Endothelial cell of umbilical vein (primary cell): ENCODE measurements around the gene CNRIP1. TPM values are rescaled to one million over a fixed set of nuclear protein-coding genes. Genes with fewer than 3 reads are reported as not detected.

Experiments used
- BruUV-seq: library from RNA; stranded (reverse); fragments of 400-500 nt; replicated peaks from 2 replicates; lab custom pipeline; 2021; lab: Mats Ljungman, UMichigan
- CTCF ChIA-PET: fragments of 300-600, 350-600 bp; sonication (Branson Sonifier 250); formaldehyde crosslinking; loops from one replicate; lab custom pipeline; 2021; ENCODE audit warnings: antibody characterized with exemption, inconsistent platforms; lab: Charles Lee
- POLR2A ChIA-PET: fragments of 300-600, 350-600 bp; sonication (Branson Sonifier 250); formaldehyde crosslinking; loops from one replicate; lab custom pipeline; 2021; ENCODE audit warnings: antibody characterized with exemption, inconsistent platforms; lab: Charles Lee
- DNase-seq: peaks from one replicate; pipeline ENCODE4 v3.0.0-alpha.2; 2011; ENCODE audit warnings: low read depth, low spot score
- FAIRE-seq: peaks from 2 replicates; lab custom pipeline; 2011; peaks lifted over from hg19 to GRCh38; lab: Jason Lieb, UNC
- H2AFZ ChIP-seq: 2 replicates; pipeline ENCODE4 v1.6.0; 2012; ENCODE audit warnings: low read depth, low read length, control low read depth, inconsistent platforms
- H3K27ac ChIP-seq: 2 replicates; pipeline ENCODE4 v1.5.1; 2011; ENCODE audit warnings: low read depth, mild to moderate bottlenecking, control low read depth, low read length, moderate library complexity; ENCODE audit not compliant: insufficient read depth
- H3K27me3 ChIP-seq, 2 experiments: 2 replicates each; pipeline versions ENCODE4 v1.6.0 to v1.6.1; 2011; ENCODE audit warnings: low read length in 2 of 2, mixed read lengths in 1 of 2; ENCODE audit not compliant: control insufficient read depth in 2 of 2, insufficient read depth in 2 of 2
- H3K36me3 ChIP-seq, 2 experiments: 2 replicates in 1 of 2; 3 replicates in 1 of 2; pipeline ENCODE4 v1.5.1; 2011; ENCODE audit warnings: low read length in 2 of 2, mild to moderate bottlenecking in 1 of 2, moderate library complexity in 1 of 2; ENCODE audit not compliant: control insufficient read depth in 2 of 2, insufficient read depth in 2 of 2; ENCODE audit errors: extremely low read depth in 1 of 2
- H3K4me1 ChIP-seq: 3 replicates; pipeline ENCODE4 v1.5.1; 2011; ENCODE audit warnings: mild to moderate bottlenecking, low read length; ENCODE audit not compliant: control insufficient read depth, insufficient read depth; ENCODE audit errors: extremely low read depth
- H3K4me2 ChIP-seq: 2 replicates; pipeline ENCODE4 v1.6.1; 2011; ENCODE audit warnings: low read length, control low read depth, mixed read lengths; ENCODE audit not compliant: insufficient read depth
- H3K4me3 ChIP-seq, 3 experiments: fragments of 200-600 bp in 1 of 3; sonication (generic), shearing (Covaris generic) in 1 of 3; replicated peaks in 1 of 3; 2 replicates each; pipeline ENCODE4 v1.5.1; 2011 to 2016; ENCODE audit warnings: control low read depth in 3 of 3, low read length in 3 of 3, mild to moderate bottlenecking in 2 of 3, inconsistent platforms in 1 of 3, low read depth in 1 of 3, moderate library complexity in 1 of 3; ENCODE audit not compliant: insufficient read depth in 1 of 3
- H3K79me2 ChIP-seq: 2 replicates; pipeline ENCODE4 v1.6.0; 2012; ENCODE audit warnings: low read length, inconsistent platforms; ENCODE audit not compliant: control insufficient read depth, insufficient read depth
- H3K9ac ChIP-seq: replicated peaks from 2 replicates; pipeline ENCODE3; 2011; ENCODE audit warnings: low read length, control low read depth; ENCODE audit not compliant: insufficient read depth; ENCODE audit errors: extremely low read depth
- H3K9me1 ChIP-seq: replicated peaks from 3 replicates; pipeline ENCODE4 v1.6.0; 2011; ENCODE audit warnings: mild to moderate bottlenecking, low read length; ENCODE audit not compliant: control insufficient read depth, insufficient read depth; ENCODE audit errors: extremely low read depth
- H3K9me3 ChIP-seq: replicated peaks from 2 replicates; pipeline ENCODE4 v1.5.1; 2012; ENCODE audit warnings: low read length, inconsistent platforms; ENCODE audit not compliant: control insufficient read depth, insufficient read depth
- H4K20me1 ChIP-seq: replicated peaks from 2 replicates; pipeline ENCODE3; 2011; ENCODE audit warnings: mild to moderate bottlenecking, low read length; ENCODE audit not compliant: control insufficient read depth, insufficient read depth; ENCODE audit errors: extremely low read depth
- CTCF ChIP-seq, 2 donors: IDR thresholded peaks; 1 replicate in 1 of 2; 2 replicates in 1 of 2; pipeline ENCODE4 v1.5.1; 2011; ENCODE audit warnings: low read length in 2 of 2, mild to moderate bottlenecking in 2 of 2, moderate library complexity in 2 of 2, control low read depth in 1 of 2, inconsistent platforms in 1 of 2, low read depth in 1 of 2; ENCODE audit not compliant: insufficient read depth in 1 of 2; ENCODE audit errors: extremely low read depth in 1 of 2
- EZH2 ChIP-seq: IDR thresholded peaks from 2 replicates; pipeline ENCODE4 v1.6.1; 2012; ENCODE audit warnings: borderline replicate concordance, low read depth, mild to moderate bottlenecking, moderate library complexity, low read length, inconsistent platforms; ENCODE audit not compliant: severe bottlenecking
- FOS ChIP-seq: IDR thresholded peaks from 2 replicates; pipeline ENCODE4 v1.6.1; 2011; ENCODE audit warnings: mild to moderate bottlenecking, low read length, moderate library complexity, borderline replicate concordance; ENCODE audit not compliant: insufficient read depth
- GATA2 ChIP-seq: IDR thresholded peaks from 2 replicates; pipeline ENCODE4 v1.7.0; 2011; ENCODE audit warnings: low read depth, mild to moderate bottlenecking, moderate library complexity, mixed read lengths, low read length; ENCODE audit not compliant: insufficient read length, insufficient read depth
- JUN ChIP-seq: IDR thresholded peaks from 2 replicates; pipeline ENCODE4 v1.6.1; 2011; ENCODE audit warnings: borderline replicate concordance, low read depth; ENCODE audit not compliant: insufficient read length, insufficient read depth
- MAX ChIP-seq: IDR thresholded peaks from 2 replicates; pipeline ENCODE4 v1.6.1; 2011; ENCODE audit not compliant: insufficient read depth, insufficient read length
- MYC ChIP-seq: IDR thresholded peaks from one replicate; pipeline ENCODE4 v1.6.1; 2011; ENCODE audit warnings: mild to moderate bottlenecking, low read depth, low read length
- POLR2A ChIP-seq: IDR thresholded peaks from 2 replicates; pipeline ENCODE4 v1.6.1; 2012; ENCODE audit warnings: low read depth, mild to moderate bottlenecking, control low read depth, low read length
- POLR2AphosphoS5 ChIP-seq: IDR thresholded peaks from 2 replicates; pipeline ENCODE4 v1.6.1; 2012; ENCODE audit warnings: low read depth, mild to moderate bottlenecking, control low read depth, low read length, moderate library complexity; ENCODE audit not compliant: insufficient read depth
- dilution Hi-C: fragments of 300-500 bp; cut with MboI; formaldehyde crosslinking; loops from one replicate; pipeline ENCODE4 v1.15.0; 2019; ENCODE audit warnings: low sequenced_read_pairs; ENCODE audit not compliant: extremely low pct_ligation_motif_present
- intact Hi-C: fragments of 100-400 bp; cut with micrococcal nuclease; formaldehyde crosslinking; loops from one replicate; pipeline ENCODE4 v1.10.0; 2022
- polyA plus RNA-seq, 4 experiments: library from polyadenylated mRNA; depleted of rRNA in 3 of 4; stranded (reverse) in 3 of 4; unstranded in 1 of 4; fragments of >200 nt; gene quantifications; 2 replicates each; pipeline versions ENCODE4 v1.2.1 to v1.2.3, GENCODE V29; 2011 to 2012; ENCODE audit warnings: missing spikeins in 1 of 4
- total RNA-seq: library from RNA; stranded (reverse); gene quantifications from 2 replicates; pipeline ENCODE4 v1.2.3, GENCODE V29; 2021

Gene CNRIP1
- total and polyA plus RNA-seq, 2 donors (not counting 3 experiments of a cell fraction or from before 2014, with no cell fraction given) = 74.6 to 98.9 TPM

- Histone ChIP-seq H3K4me2 (no peak overlapping the region), H3K79me2 (no peaks in the 10 kb centered on the region), H3K9me3 (no peaks in the 10 kb centered on the region), H3K9me1 (no peaks in the 10 kb centered on the region), H3K4me3 (no peak overlapping the region), H3K36me3 (no peaks in the 10 kb centered on the region), H3K4me1 (peaks cover 8% of the 10 kb centered on the region), H3K27me3 (no peaks in the 10 kb centered on the region), H3K27ac (no peak overlapping the region), H4K20me1 (no peaks in the 10 kb centered on the region), H2AFZ (no peak overlapping the region), H3K9ac (no peak overlapping the region)
- DNase-seq = no peak
- TF ChIP-seq EZH2 = no peak
- no peak for TF ChIP-seq JUN
- no peak for TF ChIP-seq CTCF (IDR thresholded peaks at IDR 0.05; ENCODE audit: extremely low read depth in 1 of 2, insufficient read depth in 1 of 2, low read depth in 1 of 2, low read length in 2 of 2)
- TF ChIP-seq MYC = no peak
- TF ChIP-seq GATA2 = no peak
- no peak for TF ChIP-seq MAX
- no peak for TF ChIP-seq FOS
- TF ChIP-seq POLR2A = no peak
- TF ChIP-seq POLR2AphosphoS5 = no peak
- POLR2A ChIA-PET = no interaction called here
- no TSS peak for BruUV-seq
- dilution Hi-C loops (no loop called here), intact Hi-C loops (no loop called here)
- CTCF ChIA-PET = interaction anchor here (1.0 kb wide), 1 partner anchor 15 kb away, joined by 4 read pairs; no protein-coding TSS in a partner anchor
- no peak for FAIRE-seq
These were observed 5.3 kb upstream of the CNRIP1 start for GRCh38 chr2:68325056-68325455.
